Prostate gland (tissue), 2 donors: Measurements from ENCODE around the gene EXO1. TPM values are rescaled to one million over a fixed set of nuclear protein-coding genes. Genes with fewer than 3 reads are reported as not detected.

ENCODE experiments used
- DNase-seq: peaks from one replicate; pipeline ENCODE4 v3.0.0-alpha.2; 2019; ENCODE audit warnings: low spot score
- H3K27ac ChIP-seq, 2 donors: fragments of 200-600 bp; sonication (generic); 2 replicates each; pipeline ENCODE4 v1.5.1; 2017 to 2019
- H3K27me3 ChIP-seq: fragments of 200-600 bp; sonication (generic); replicated peaks from 2 replicates; pipeline ENCODE4 v1.5.1; 2019; ENCODE audit not compliant: insufficient read depth
- H3K36me3 ChIP-seq, 2 donors: fragments of 200-600 bp; sonication (generic); 1 replicate in 1 of 2; 2 replicates in 1 of 2; pipeline versions ENCODE4 v1.5.1 to v1.8.1; 2017 to 2019
- H3K4me1 ChIP-seq: fragments of 200-600 bp; sonication (generic); replicated peaks from 2 replicates; pipeline ENCODE4 v1.5.1; 2019
- H3K4me3 ChIP-seq, 2 donors: fragments of 200-600 bp; sonication (generic); 2 replicates each; pipeline ENCODE4 v1.5.1; 2017 to 2019
- H3K9me3 ChIP-seq: fragments of 200-600 bp; sonication (generic); 2 replicates; pipeline ENCODE4 v1.5.1; 2017
- POLR2A ChIP-seq: fragments of 450-650 bp; IDR thresholded peaks from one replicate; pipeline ENCODE4 v1.6.1; 2016; ENCODE audit warnings: antibody characterized with exemption, mild to moderate bottlenecking
- POLR2AphosphoS5 ChIP-seq: sonication (generic); formaldehyde crosslinking; IDR thresholded peaks from one replicate; pipeline ENCODE4 v1.6.1; 2017; ENCODE audit warnings: antibody characterized with exemption
- WGBS: methylation state at CpG from one replicate; pipeline ENCODE4 v1.1.5; 2018; 5-methylcytosine and 5-hydroxymethylcytosine counted together
- intact Hi-C: fragments of 100-400 bp; cut with DNase I; formaldehyde crosslinking; loops from one replicate; pipeline ENCODE4 v1.14.2; 2022
- total RNA-seq, 2 donors: library from RNA; depleted of rRNA; stranded (reverse); fragments of >200 nt; gene quantifications; one replicate each; pipeline ENCODE4 v1.1.0, GENCODE V29; 2016
- TF ChIP-seq, protein P1 (sequence below), 4 experiments: fragments of 200-600 bp in 2 of 4; fragments of 450-650 bp in 2 of 4; sonication (generic) in 2 of 4; IDR thresholded peaks; 1 replicate in 3 of 4; 2 replicates in 1 of 4; pipeline ENCODE4 v1.5.1; 2016 to 2019; ENCODE audit warnings: antibody characterized with exemption in 4 of 4, mild to moderate bottlenecking in 2 of 4, moderate library complexity in 2 of 4

The EXO1 gene
- total RNA-seq, 2 donors from 2014 or later, result 0.36 to 3.1 TPM

DNA sequence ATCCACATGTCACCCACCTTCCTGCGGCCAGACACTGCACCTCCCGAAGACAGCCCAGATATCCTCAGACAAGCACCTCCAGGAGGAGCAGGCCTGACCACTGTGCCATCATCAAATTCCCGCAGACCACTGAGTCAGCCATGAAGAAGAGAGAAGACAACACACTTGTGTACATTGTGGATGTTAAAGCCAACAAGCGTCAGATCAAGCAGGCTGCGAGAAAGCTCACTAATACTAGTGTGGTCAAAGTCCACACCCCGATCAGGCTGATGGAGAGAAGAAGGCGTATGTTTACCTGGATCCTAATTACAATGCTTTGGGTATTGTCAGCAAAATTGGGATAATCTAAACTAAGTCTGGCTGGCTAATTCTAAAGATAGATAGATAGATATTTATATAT lies 68.2 kb downstream of the EXO1 start:
- H3K4me1 ChIP-seq, result no peaks in the 10 kb centered on the region
- H3K4me3 ChIP-seq, result no peak overlapping the region
- H3K9me3 ChIP-seq, result no peaks in the 10 kb centered on the region
- H3K27ac ChIP-seq, result no peak overlapping the region
- no peak for DNase-seq
- WGBS, result 87% methylated on average over 7 of the region's 7 CpGs
- TF ChIP-seq POLR2A (no peak), POLR2AphosphoS5 (no peak)
- TF ChIP-seq, protein P1, sequence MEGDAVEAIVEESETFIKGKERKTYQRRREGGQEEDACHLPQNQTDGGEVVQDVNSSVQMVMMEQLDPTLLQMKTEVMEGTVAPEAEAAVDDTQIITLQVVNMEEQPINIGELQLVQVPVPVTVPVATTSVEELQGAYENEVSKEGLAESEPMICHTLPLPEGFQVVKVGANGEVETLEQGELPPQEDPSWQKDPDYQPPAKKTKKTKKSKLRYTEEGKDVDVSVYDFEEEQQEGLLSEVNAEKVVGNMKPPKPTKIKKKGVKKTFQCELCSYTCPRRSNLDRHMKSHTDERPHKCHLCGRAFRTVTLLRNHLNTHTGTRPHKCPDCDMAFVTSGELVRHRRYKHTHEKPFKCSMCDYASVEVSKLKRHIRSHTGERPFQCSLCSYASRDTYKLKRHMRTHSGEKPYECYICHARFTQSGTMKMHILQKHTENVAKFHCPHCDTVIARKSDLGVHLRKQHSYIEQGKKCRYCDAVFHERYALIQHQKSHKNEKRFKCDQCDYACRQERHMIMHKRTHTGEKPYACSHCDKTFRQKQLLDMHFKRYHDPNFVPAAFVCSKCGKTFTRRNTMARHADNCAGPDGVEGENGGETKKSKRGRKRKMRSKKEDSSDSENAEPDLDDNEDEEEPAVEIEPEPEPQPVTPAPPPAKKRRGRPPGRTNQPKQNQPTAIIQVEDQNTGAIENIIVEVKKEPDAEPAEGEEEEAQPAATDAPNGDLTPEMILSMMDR (IDR thresholded peaks at IDR 0.05), result no peak
- no peaks in the 10 kb centered on the region for H3K27me3 ChIP-seq
- no peaks in the 10 kb centered on the region for H3K36me3 ChIP-seq
- intact Hi-C loops, result no loop called here

DNA sequence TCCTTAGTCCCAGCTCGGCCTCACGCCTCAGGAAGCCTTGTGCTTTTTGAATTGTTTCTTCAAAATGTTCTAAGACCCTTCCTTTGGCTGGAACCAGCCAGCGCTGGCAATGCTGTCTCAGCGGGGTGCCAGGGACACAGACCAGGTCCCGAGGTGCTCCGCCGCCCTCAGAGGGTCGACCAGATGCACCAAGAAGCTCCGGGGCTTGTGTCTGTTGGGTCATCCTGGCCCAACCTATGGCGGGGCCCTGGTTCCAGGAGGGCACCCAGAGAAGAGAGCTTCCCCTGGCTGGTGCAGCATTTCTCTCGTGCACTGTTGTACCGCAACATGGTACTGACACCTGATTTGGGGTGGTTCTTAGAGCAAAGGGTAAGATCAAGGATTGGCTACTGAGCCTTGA lies 69.5 kb downstream of the EXO1 start:
- Histone ChIP-seq H3K27me3 (no peaks in the 10 kb centered on the region), H3K4me1 (no peaks in the 10 kb centered on the region), H3K27ac (no peak overlapping the region), H3K36me3 (no peaks in the 10 kb centered on the region), H3K4me3 (no peak overlapping the region), H3K9me3 (no peaks in the 10 kb centered on the region)
- TF ChIP-seq POLR2AphosphoS5, result no peak
- TF ChIP-seq POLR2A, result no peak
- TF ChIP-seq, protein P1 (IDR thresholded peaks at IDR 0.05), result no peak
- intact Hi-C loops, result no loop called here
- no peak for DNase-seq
- WGBS, result 94% methylated on average over 12 of the region's 12 CpGs

DNA sequence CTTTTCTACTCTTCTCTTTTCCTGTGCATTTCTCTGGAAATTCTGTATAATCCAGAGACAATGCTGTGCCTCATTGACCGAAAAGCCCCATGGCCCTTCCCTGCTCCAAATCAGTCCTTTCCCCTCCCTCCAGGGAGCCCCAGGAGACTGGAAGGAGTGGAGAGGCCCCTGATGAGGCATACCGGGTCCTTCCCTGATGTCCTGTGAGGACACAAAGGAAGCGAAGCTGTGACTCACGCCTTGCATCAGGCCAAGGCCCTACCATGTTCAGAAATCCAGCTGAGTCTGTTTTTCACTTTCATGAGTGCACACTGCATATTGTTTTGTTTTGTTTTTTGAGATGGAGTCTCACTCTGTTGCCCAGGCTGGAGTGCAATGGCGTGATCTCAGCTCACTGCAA lies 70.9 kb downstream of the EXO1 start:
- TF ChIP-seq, protein P1 (IDR thresholded peaks at IDR 0.05), result no peak
- TF ChIP-seq POLR2AphosphoS5 (no peak), POLR2A (no peak)
- no peak overlapping the region for H3K4me3 ChIP-seq
- H3K9me3 ChIP-seq, result no peaks in the 10 kb centered on the region
- intact Hi-C loops, result no loop called here
- H3K27me3 ChIP-seq, result no peaks in the 10 kb centered on the region
- H3K27ac ChIP-seq, result no peak overlapping the region
- 78% methylated on average over 5 of the region's 5 CpGs for WGBS
- H3K36me3 ChIP-seq, result no peaks in the 10 kb centered on the region
- H3K4me1 ChIP-seq, result no peaks in the 10 kb centered on the region
- DNase-seq, result no peak

DNA sequence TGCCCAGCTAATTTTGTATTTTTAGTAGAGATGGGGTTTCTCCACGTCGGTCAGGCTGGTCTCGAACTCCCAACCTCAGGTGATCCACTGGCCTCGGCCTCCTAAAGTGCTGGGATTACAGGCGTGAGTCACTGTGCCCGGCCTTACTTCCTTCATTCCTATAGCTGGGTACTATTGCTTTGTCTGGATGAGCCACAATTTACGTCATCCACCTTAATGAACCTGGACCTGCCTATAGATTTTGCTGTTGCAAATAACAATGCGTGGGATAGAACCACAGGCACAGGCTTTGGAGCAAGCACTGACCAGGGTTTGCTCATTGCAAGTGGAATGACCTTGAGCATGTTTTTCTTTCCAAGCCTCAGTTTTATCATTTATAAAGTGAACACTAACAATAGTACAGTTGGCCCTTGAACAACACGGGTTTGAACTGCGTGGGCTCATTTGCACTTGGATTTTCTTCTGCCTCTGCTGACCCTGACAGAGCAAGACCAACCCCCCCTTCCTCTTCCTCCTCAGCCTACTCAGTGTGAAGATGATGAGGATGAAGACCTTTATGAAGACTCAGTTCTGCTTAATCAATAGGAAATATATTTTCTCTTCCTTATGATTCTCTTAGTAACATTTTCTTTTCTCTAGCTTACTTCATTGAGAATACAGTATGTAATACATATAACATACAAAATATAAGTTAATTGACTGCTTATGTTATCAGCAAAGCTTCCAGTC lies 76.2 kb downstream of the EXO1 start:
- 78% methylated on average over 10 of the region's 10 CpGs for WGBS
- TF ChIP-seq POLR2AphosphoS5 (no peak), POLR2A (no peak)
- TF ChIP-seq, protein P1 (IDR thresholded peaks at IDR 0.05), result no peak
- Histone ChIP-seq H3K36me3 (no peaks in the 10 kb centered on the region), H3K27ac (no peak overlapping the region), H3K9me3 (no peaks in the 10 kb centered on the region), H3K4me3 (no peak overlapping the region), H3K27me3 (no peaks in the 10 kb centered on the region), H3K4me1 (no peaks in the 10 kb centered on the region)
- intact Hi-C loops, result no loop called here
- DNase-seq, result no peak

DNA sequence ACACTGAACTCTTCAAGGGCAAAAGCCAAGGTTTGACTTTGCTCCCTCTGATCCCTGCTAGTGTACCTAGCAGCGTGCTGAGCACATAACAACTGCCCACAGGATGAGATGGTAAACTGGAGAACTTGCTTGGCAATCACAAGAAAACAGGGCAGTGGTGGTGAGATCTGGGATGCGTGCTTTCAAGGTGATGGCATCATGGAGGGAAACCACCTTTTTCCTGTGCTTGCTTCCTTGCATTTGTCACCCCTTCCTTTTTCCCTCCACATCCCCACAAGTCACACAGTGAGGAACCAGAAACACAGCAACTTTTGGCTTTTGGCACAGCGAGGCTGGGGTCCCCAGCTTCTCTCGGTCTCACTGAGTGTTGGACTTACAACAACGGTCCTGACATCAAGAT lies 78.1 kb downstream of the EXO1 start:
- Histone ChIP-seq H3K27ac (no peak overlapping the region), H3K9me3 (no peaks in the 10 kb centered on the region), H3K27me3 (no peaks in the 10 kb centered on the region), H3K36me3 (no peaks in the 10 kb centered on the region), H3K4me1 (no peaks in the 10 kb centered on the region), H3K4me3 (no peak overlapping the region)
- no peak for DNase-seq
- TF ChIP-seq, protein P1 (IDR thresholded peaks at IDR 0.05), result no peak
- TF ChIP-seq POLR2AphosphoS5, result no peak
- TF ChIP-seq POLR2A, result no peak
- WGBS, result 83% methylated on average over 5 of the region's 5 CpGs
- intact Hi-C loops, result no loop called here
